Activated naive CD8-positive, alpha-beta T cell treated with anti-CD3 and anti-CD28 coated beads, Interleukin-2, amount 10 ng/mL, durations not matched to agents 7 days and 5 days (primary cell): ENCODE data around the gene MAP1LC3B. TPM values are rescaled to one million over a fixed set of nuclear protein-coding genes. Genes with fewer than 3 reads are reported as not detected.

Experiments used
- total RNA-seq, 2 experiments: library from RNA; stranded (reverse); gene quantifications; one replicate each; pipeline ENCODE4 v1.2.3, GENCODE V29; 2021

Gene MAP1LC3B
- total RNA-seq, 2 experiments from 2014 or later, result 55.6 to 57.4 TPM

Other genes with a start within 250 kb of the MAP1LC3B start
- gene C16orf95, start 74.9 kb upstream of the MAP1LC3B start, total RNA-seq, result 1 to 10 TPM; 4.9 to 8.0 TPM
- 10 to 100 TPM; 36.6 TPM for gene FBXO31, start 8.6 kb upstream of the MAP1LC3B start, total RNA-seq
- 1 to 10 TPM; 6.6 to 7.7 TPM for gene ZCCHC14, start 100.7 kb downstream of the MAP1LC3B start, total RNA-seq
- gene JPH3, start 210.2 kb downstream of the MAP1LC3B start, total RNA-seq, result not detected